Measurements from ENCODE around the gene PSMG2.
A peak's percentile ranks its signal among the peaks of the same experiment; 100 is the strongest.

Gene PSMG2

GRCh38 chr18:12702221-12703095 lies at the start of gene PSMG2, which contains the start of gene CEP76:
TSS of gene PSMG2 (plus strand) at chr18:12703042. CDS start at chr18:12703108, 66 bp downstream.
TSS of gene CEP76 (minus strand) at chr18:12702723. CDS start at chr18:12702548, 175 bp downstream.
- DNase-seq, result peak in 1 of 2 experiments; percentile 31

- DNase-seq, result no peak
Observed at GRCh38 chr18:12654971-12655370, 47.9 kb upstream of the PSMG2 start.

GRCh38 chr18:12656605-12656937 lies 46.3 kb upstream of the PSMG2 start:
- no peak for DNase-seq

GRCh38 chr18:12656938-12657683 lies 45.7 kb upstream of the PSMG2 start:
- DNase-seq, result no peak

- no peak for DNase-seq
Observed at GRCh38 chr18:12657684-12658425, 45.0 kb upstream of the PSMG2 start, which contains the start of gene SPIRE1. TSS of gene SPIRE1 (minus strand) at chr18:12658107. CDS start at chr18:12657866, 241 bp downstream.

GRCh38 chr18:12658426-12659138 lies 44.3 kb upstream of the PSMG2 start:
- DNase-seq, result no peak

- DNase-seq, result no peak
Observed at GRCh38 chr18:12659904-12660605, 42.8 kb upstream of the PSMG2 start.

GRCh38 chr18:12668041-12668440 lies 34.8 kb upstream of the PSMG2 start:
- no peak for DNase-seq

- no peak for DNase-seq
Observed at GRCh38 chr18:12679183-12679786, 23.6 kb upstream of the PSMG2 start.

- no peak for DNase-seq
Observed at GRCh38 chr18:12686100-12686499, 16.7 kb upstream of the PSMG2 start.

GRCh38 chr18:12689256-12689850 lies 13.5 kb upstream of the PSMG2 start:
- DNase-seq, result no peak

GRCh38 chr18:12692206-12692605 lies 10.6 kb upstream of the PSMG2 start:
- DNase-seq, result no peak

- no peak for DNase-seq
Observed at GRCh38 chr18:12694032-12694431, 8.8 kb upstream of the PSMG2 start.

- no peak for DNase-seq
Observed at GRCh38 chr18:12699747-12700146, 3.1 kb upstream of the PSMG2 start.

GRCh38 chr18:12701161-12701560 lies 1.7 kb upstream of the PSMG2 start:
- no peak for DNase-seq

- no peak for DNase-seq
Observed at GRCh38 chr18:12703096-12703567, 290 bp downstream of the PSMG2 start.

GRCh38 chr18:12703664-12704063 lies 822 bp downstream of the PSMG2 start:
- no peak for DNase-seq

- DNase-seq, result no peak
Observed at GRCh38 chr18:12711446-12711845, 8.6 kb downstream of the PSMG2 start.

- DNase-seq, result no peak
Observed at GRCh38 chr18:12721495-12722275, 18.8 kb downstream of the PSMG2 start.

GRCh38 chr18:12722731-12723130 lies 19.9 kb downstream of the PSMG2 start:
- DNase-seq, result no peak
